Astrocyte (in vitro differentiated cells and primary cell): ENCODE measurements around the gene QPCT.

Experiments used
- CTCF ChIP-seq: IDR thresholded peaks from 2 replicates; pipeline ENCODE4 v1.5.1; 2011; ENCODE audit warnings: low read depth, mild to moderate bottlenecking, inconsistent platforms, low read length, moderate library complexity; ENCODE audit not compliant: insufficient read depth
- EZH2 ChIP-seq: IDR thresholded peaks from 2 replicates; pipeline ENCODE4 v1.6.1; 2012; ENCODE audit warnings: mild to moderate bottlenecking, low read length, inconsistent platforms; ENCODE audit not compliant: insufficient read depth

GRCh38 chr2:37318401-37318800, 26.0 kb upstream of the QPCT start:
- TF ChIP-seq CTCF: no peak
- no peak for TF ChIP-seq EZH2
